GM13976 (cell line): ENCODE measurements around the gene TNNC1.

Source experiments
- DNase-seq: peaks from one replicate; pipeline ENCODE4 v3.0.0; 2012; ENCODE audit warnings: low spot score
- in situ Hi-C: fragments of 300-500 bp; cut with MboI; formaldehyde crosslinking; loops from one replicate; pipeline ENCODE4 v1.12.0; 2022; ENCODE audit warnings: low sequenced_read_pairs, mixed read lengths, inconsistent platforms; ENCODE audit not compliant: unreplicated experiment
- TF ChIP-seq, protein P1 (sequence below): IDR thresholded peaks from 2 replicates; pipeline ENCODE4 v1.5.1; 2012; ENCODE audit warnings: borderline replicate concordance, mild to moderate bottlenecking; ENCODE audit not compliant: insufficient read depth; ENCODE audit errors: extremely low read depth, missing control alignments, control extremely low read depth

Gene TNNC1

DNA sequence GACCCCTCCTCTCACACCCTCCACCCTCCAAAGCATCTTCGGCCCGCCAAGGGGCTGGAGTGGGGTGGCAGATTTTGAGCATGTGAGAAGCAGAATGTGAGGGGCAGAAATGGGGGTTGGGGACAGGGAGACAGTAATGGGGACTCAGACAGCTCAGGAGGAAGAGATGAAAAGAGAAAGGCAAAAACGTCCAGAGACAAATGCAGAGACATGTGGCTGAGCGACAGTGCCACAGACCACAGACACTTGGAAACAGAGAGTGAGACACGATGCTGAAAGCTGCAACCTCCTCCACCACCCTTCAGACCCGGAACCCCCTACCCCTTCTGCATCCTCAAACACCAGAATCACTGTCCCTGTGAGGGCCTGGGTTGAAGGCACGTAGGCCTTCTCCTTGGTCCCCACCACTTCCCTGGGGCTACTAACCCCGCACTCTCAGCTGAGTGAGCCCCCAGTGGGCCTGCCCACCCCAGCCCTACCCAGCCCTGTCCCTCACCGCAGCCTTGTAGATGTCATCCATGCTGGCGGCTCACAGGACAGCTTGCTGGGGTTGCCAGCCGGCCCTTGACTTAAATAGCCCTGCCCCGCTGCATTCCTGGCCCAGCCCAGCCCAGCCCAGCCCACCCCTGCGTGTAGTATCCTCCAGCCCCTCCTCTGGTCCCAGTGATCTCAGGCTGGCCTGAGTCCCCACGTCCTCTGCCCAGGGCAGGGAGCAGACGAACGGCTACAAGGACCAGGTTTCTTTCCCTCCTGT is at the start of gene TNNC1:
Gene TNNC1, minus strand, starts transcription at position 546 of the 754 bp plus-strand sequence. Its CDS starts 26 bp downstream, at position 520.
- in situ Hi-C loops, result no loop called here
- DNase-seq, result no peak
- TF ChIP-seq, protein P1, sequence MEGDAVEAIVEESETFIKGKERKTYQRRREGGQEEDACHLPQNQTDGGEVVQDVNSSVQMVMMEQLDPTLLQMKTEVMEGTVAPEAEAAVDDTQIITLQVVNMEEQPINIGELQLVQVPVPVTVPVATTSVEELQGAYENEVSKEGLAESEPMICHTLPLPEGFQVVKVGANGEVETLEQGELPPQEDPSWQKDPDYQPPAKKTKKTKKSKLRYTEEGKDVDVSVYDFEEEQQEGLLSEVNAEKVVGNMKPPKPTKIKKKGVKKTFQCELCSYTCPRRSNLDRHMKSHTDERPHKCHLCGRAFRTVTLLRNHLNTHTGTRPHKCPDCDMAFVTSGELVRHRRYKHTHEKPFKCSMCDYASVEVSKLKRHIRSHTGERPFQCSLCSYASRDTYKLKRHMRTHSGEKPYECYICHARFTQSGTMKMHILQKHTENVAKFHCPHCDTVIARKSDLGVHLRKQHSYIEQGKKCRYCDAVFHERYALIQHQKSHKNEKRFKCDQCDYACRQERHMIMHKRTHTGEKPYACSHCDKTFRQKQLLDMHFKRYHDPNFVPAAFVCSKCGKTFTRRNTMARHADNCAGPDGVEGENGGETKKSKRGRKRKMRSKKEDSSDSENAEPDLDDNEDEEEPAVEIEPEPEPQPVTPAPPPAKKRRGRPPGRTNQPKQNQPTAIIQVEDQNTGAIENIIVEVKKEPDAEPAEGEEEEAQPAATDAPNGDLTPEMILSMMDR, result no peak

DNA sequence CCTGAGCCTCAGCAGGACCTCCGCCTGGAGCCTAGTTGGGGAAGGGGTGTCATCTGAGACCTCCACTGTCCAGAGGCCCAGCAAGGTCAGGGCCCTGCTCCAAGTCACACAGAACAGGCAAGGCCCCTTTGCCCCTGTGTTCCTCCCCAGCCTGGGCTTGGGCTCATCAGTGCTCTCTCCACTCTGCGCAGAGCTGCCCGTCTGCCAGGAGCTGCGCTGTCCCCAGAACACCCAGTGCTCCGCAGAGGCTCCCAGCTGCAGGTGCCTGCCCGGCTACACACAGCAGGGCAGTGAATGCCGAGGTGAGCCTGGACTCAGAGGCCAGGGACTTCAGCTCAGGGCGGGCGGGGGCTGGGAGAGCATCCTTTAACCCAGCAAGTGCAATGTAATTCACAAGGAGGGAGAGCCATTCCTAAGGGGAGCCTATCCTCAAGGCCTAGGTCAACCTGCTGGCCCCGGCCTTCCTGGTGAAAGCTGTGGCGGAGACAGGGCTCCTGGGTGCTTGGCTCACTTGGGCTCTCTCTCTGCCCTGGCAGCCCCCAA is 49.0 kb upstream of the TNNC1 start:
- TF ChIP-seq, protein P1, result no peak
- DNase-seq, result no peak
- in situ Hi-C loops, result no loop called here

DNA sequence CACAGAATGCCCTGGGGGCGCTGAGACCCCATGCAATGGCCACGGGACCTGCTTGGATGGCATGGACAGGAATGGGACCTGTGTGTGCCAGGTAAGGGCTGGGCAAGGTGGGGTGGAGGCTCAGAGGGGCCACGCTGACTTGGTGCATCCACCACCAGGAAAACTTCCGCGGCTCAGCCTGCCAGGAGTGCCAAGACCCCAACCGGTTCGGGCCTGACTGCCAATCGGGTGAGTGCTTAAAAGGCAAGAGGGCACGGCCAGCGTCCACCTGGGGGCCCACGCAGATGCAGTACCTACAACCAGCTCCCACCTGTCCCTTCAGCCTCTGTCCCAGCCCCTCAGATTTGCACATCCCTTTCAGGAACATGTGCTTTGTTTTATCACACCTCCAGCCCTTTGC is 48.2 kb upstream of the TNNC1 start:
- TF ChIP-seq, protein P1, result no peak
- DNase-seq, result no peak
- in situ Hi-C loops, result no loop called here

DNA sequence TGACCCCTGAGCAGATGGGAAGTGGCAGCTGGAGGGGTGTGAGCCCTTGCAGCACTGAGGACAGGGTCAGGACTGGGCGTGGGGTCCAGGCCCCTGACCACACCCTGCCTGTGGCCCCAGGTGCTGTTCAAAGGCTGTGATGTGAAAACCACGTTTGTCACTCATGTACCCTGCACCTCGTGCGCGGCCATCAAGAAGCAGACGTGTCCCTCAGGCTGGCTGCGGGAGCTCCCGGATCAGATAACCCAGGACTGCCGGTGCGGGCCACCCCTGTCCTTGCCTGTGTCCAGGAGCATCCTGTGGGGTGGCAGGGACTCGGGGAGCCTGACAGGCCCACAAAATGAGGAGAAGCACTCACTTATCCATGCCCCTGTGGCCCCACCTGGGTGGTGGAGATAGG is 47.2 kb upstream of the TNNC1 start:
- in situ Hi-C loops, result no loop called here
- DNase-seq, result no peak
- TF ChIP-seq, protein P1, result no peak

DNA sequence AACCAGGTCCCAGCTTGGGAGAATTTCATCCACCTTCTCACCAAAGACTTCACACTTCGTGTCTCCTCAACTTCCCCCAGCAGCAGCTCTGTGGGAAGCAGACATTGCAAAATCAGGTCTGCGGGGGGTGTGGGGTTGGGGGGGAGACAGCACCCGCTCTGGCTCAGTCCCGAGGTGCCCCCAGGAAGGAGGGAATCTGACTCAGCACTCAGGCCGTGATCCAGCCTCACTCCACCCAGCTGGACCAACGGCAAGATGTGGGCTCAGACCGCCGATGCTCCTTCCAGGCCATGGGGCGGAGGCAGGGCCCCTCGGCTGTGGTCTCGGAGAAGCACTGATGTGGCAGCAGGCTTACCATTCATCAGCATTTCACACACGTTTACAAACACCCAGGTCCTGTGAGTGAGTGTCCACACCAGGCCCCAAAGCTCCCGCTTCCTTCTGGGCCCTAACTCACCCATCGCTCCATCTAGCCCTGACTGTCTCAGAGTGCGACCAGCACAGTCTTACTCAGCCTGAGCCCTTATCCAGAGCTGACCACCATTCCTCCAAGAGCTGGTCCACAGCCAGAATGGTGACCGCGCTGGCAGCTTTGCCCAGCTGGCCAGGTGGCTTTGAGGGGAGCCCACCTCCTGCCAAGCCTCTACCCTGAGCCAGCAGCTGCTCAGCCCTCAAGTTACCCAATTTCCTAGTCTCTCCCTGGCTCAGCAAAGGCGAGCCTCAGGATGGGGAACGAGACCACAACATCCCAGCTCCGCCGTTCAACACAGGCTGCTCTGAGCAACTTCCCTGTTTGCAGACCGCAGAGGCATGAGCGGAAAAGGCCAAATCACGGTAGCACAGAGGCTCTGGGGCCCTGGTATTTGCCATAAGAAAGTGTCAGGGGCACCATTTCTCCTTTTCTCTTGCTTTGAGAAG is 44.6 kb upstream of the TNNC1 start:
- no peak for DNase-seq
- TF ChIP-seq, protein P1, result no peak
- in situ Hi-C loops, result no loop called here

DNA sequence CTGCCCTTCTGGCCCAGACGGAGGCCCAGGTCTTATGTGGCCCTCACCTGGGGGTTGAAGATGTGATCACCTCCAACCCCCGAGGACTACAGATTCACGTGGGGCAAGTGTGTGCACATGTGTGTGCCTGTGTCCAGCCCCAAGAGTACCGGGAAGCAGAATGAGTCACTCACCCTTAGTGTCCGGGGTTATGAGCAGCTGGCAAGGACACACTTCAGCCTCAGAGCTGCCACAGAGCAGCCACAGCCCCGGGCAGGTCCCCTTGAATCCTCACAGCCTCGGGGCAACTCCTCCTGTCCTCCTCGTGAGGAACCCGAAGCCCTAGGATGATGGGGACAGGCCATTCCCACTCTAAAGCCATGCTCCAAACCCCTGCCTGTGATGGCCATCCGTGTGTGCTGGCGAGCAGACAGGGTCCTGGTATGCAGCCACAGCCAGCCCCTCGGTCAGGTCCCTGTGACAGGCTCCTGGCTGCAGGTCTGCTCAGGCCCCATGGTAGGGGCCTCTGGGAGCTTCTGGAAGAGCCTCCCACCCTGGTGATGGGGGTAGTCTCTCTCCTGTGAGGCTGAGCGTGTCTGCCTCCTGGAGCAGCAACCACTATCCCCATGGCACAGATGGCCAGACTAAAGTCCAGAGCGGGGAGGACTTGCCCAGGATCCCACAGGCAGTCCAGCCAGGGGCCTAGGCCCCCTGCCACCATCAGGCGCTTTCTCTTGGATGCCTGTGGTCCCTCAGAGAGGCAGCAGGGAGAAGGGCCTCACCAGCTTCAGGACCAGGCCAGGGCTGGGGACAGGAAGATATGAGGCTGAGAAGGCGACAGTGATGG is 42.1 kb upstream of the TNNC1 start:
- in situ Hi-C loops, result no loop called here
- TF ChIP-seq, protein P1, result no peak
- DNase-seq, result no peak
